SK-N-SH treated with all-trans-retinoic acid at 6 μM for 48 hours (cell line): ENCODE measurements around the gene JMJD1C.

Experiments used
- CSDC2 ChIP-seq: fragments of 250-450 bp; sonication (Bioruptor Pico); IDR thresholded peaks from 2 replicates; pipeline ENCODE4 v1.5.0; 2020; ENCODE audit warnings: mild to moderate bottlenecking, moderate library complexity
- ISL1 ChIP-seq: fragments of 250-450 bp; sonication (Bioruptor Pico); IDR thresholded peaks from 2 replicates; pipeline ENCODE4 v2.1.2; 2022; ENCODE audit warnings: mild to moderate bottlenecking, moderate library complexity
- PATZ1 ChIP-seq: fragments of 250-450 bp; sonication (Bioruptor Pico); IDR thresholded peaks from 2 replicates; pipeline ENCODE4 v1.8.0; 2020; ENCODE audit warnings: mild to moderate bottlenecking, moderate library complexity, borderline replicate concordance
- POU6F1 ChIP-seq: fragments of 250-450 bp; sonication (Bioruptor Pico); IDR thresholded peaks from 2 replicates; pipeline ENCODE4 v1.8.0; 2021; ENCODE audit warnings: low read depth, mild to moderate bottlenecking, moderate library complexity, borderline replicate concordance
- RARB ChIP-seq: fragments of 250-450 bp; sonication (Bioruptor Pico); IDR thresholded peaks from 2 replicates; pipeline ENCODE4 v1.8.0; 2021; ENCODE audit warnings: mild to moderate bottlenecking, moderate library complexity
- SNAI2 ChIP-seq: fragments of 250-450 bp; sonication (Bioruptor Pico); IDR thresholded peaks from 2 replicates; pipeline ENCODE4 v1.5.0; 2020; ENCODE audit warnings: mild to moderate bottlenecking, moderate library complexity
- ZFP30 ChIP-seq: fragments of 450-650 bp; formaldehyde crosslinking; IDR thresholded peaks from 2 replicates; pipeline ENCODE4 v1.5.0; 2022; ENCODE audit warnings: mild to moderate bottlenecking, moderate library complexity

GRCh38 chr10:63217120-63217605, 248.6 kb downstream of the JMJD1C start:
- TF ChIP-seq SNAI2 (CRISPR knock-in tag) (no peak), CSDC2 (no peak), RARB (CRISPR knock-in tag) (no peak), PATZ1 (CRISPR knock-in tag) (no peak), ISL1 (CRISPR knock-in tag) (no peak), POU6F1 (CRISPR knock-in tag) (no peak), ZFP30 (CRISPR knock-in tag) (no peak)
